Retinal pigment epithelial cell (primary cell): ENCODE results near the gene CDH3.
"Not testable (repeated sequence)": the region's sequence is repeated elsewhere in the genome, so short reads cannot be mapped to it uniquely, and the experiment has no call there.

Experiments
- DNase-seq: peaks from one replicate; pipeline ENCODE4 v3.0.0-alpha.2; 2010; ENCODE audit warnings: low read depth
- H3K4me3 ChIP-seq: 2 replicates; pipeline ENCODE4 v1.5.1; 2011; ENCODE audit warnings: mild to moderate bottlenecking, low read length, control low read depth, moderate library complexity
- CTCF ChIP-seq: conservative IDR thresholded peaks from 2 replicates; pipeline ENCODE4 v1.5.1; 2011; ENCODE audit warnings: low read depth, low read length, control low read depth, inconsistent platforms

Gene CDH3

GRCh38 chr16:68713361-68713760 lies 68.3 kb downstream of the CDH3 start:
- no peak for DNase-seq
- no peak overlapping the region for H3K4me3 ChIP-seq
- no peak for TF ChIP-seq CTCF

- H3K4me3 ChIP-seq, result no peak overlapping the region
- TF ChIP-seq CTCF, result no peak
- DNase-seq, result no peak
Observed at GRCh38 chr16:68715471-68715870, 70.4 kb downstream of the CDH3 start.

GRCh38 chr16:68716516-68716915 lies 71.4 kb downstream of the CDH3 start:
- DNase-seq, H3K4me3 ChIP-seq: not testable (repeated sequence)

GRCh38 chr16:68717684-68718083 lies 72.6 kb downstream of the CDH3 start:
- TF ChIP-seq CTCF, result no peak
- no peak overlapping the region for H3K4me3 ChIP-seq
- DNase-seq, result no peak

- no peak for DNase-seq
- no peak overlapping the region for H3K4me3 ChIP-seq
- TF ChIP-seq CTCF, result no peak
Observed at GRCh38 chr16:68718590-68718989, 73.5 kb downstream of the CDH3 start.

GRCh38 chr16:68719993-68720489 lies 74.9 kb downstream of the CDH3 start:
- no peak for TF ChIP-seq CTCF
- no peak for DNase-seq

GRCh38 chr16:68722119-68723024 lies 77.3 kb downstream of the CDH3 start:
- no peak for TF ChIP-seq CTCF
- DNase-seq, result no peak
- H3K4me3 ChIP-seq, result no peak overlapping the region

More at GRCh38 chr16:68719993-68720489, 74.9 kb downstream of the CDH3 start:
- no peak overlapping the region for H3K4me3 ChIP-seq
